GM18907 (cell line): ENCODE results near the gene AFMID.

Source experiments
- ATAC-seq: cut with Tn5 transposase; IDR thresholded peaks from one replicate; pipeline ENCODE4 v1.9.1; 2021; ENCODE audit warnings: mild to moderate bottlenecking, moderate library complexity; ENCODE audit not compliant: unreplicated experiment

The AFMID gene

GRCh38 chr17:78176548-78177025 is 10.6 kb upstream of the AFMID start:
- ATAC-seq, result peak; percentile 39

GRCh38 chr17:78179372-78179771 is 7.8 kb upstream of the AFMID start:
- ATAC-seq, result no peak

GRCh38 chr17:78180083-78180482 is 7.1 kb upstream of the AFMID start:
- no peak for ATAC-seq

GRCh38 chr17:78180508-78180907 is 6.7 kb upstream of the AFMID start:
- ATAC-seq, result no peak

- no peak for ATAC-seq
Observed at GRCh38 chr17:78182504-78182903, 4.7 kb upstream of the AFMID start.

- ATAC-seq, result no peak
Observed at GRCh38 chr17:78183916-78184315, 3.2 kb upstream of the AFMID start.

GRCh38 chr17:78184351-78184750 is 2.8 kb upstream of the AFMID start:
- ATAC-seq, result no peak

- no peak for ATAC-seq
Observed at GRCh38 chr17:78184868-78185267, 2.3 kb upstream of the AFMID start.

- ATAC-seq, result no peak
Observed at GRCh38 chr17:78185981-78186691, 1.0 kb upstream of the AFMID start.

GRCh38 chr17:78196716-78197115 is 9.6 kb downstream of the AFMID start:
- no peak for ATAC-seq

- ATAC-seq, result no peak
Observed at GRCh38 chr17:78197147-78197832, 10.1 kb downstream of the AFMID start.

GRCh38 chr17:78200451-78200850 is 13.3 kb downstream of the AFMID start:
- ATAC-seq, result no peak

GRCh38 chr17:78202666-78203065 is 15.5 kb downstream of the AFMID start:
- ATAC-seq, result no peak

- no peak for ATAC-seq
Observed at GRCh38 chr17:78204387-78205123, 17.4 kb downstream of the AFMID start.

- no peak for ATAC-seq
Observed at GRCh38 chr17:78205124-78205775, 18.1 kb downstream of the AFMID start.

- ATAC-seq, result no peak
Observed at GRCh38 chr17:78206298-78206697, 19.1 kb downstream of the AFMID start.

GRCh38 chr17:78208486-78208885 is 21.3 kb downstream of the AFMID start:
- ATAC-seq, result no peak

- ATAC-seq, result no peak
Observed at GRCh38 chr17:78210111-78210510, 22.9 kb downstream of the AFMID start.

GRCh38 chr17:78211032-78211431 is 23.9 kb downstream of the AFMID start:
- ATAC-seq, result no peak

GRCh38 chr17:78214016-78214705 is 27.0 kb downstream of the AFMID start, which contains the start of gene BIRC5:
TSS of gene BIRC5 (plus strand) at chr17:78214253. CDS start at chr17:78214317, 64 bp downstream.
- peak; percentile 85 for ATAC-seq

- no peak for ATAC-seq
Observed at GRCh38 chr17:78214706-78215061, 27.5 kb downstream of the AFMID start.
